HG03060 (cell line): ENCODE results near the gene NRAP.

Experiments
- ATAC-seq: cut with Tn5 transposase; IDR thresholded peaks from one replicate; pipeline ENCODE4 v1.9.1; 2021; ENCODE audit warnings: low read depth, moderate number of reproducible peaks; ENCODE audit not compliant: unreplicated experiment

Gene NRAP, protein sequence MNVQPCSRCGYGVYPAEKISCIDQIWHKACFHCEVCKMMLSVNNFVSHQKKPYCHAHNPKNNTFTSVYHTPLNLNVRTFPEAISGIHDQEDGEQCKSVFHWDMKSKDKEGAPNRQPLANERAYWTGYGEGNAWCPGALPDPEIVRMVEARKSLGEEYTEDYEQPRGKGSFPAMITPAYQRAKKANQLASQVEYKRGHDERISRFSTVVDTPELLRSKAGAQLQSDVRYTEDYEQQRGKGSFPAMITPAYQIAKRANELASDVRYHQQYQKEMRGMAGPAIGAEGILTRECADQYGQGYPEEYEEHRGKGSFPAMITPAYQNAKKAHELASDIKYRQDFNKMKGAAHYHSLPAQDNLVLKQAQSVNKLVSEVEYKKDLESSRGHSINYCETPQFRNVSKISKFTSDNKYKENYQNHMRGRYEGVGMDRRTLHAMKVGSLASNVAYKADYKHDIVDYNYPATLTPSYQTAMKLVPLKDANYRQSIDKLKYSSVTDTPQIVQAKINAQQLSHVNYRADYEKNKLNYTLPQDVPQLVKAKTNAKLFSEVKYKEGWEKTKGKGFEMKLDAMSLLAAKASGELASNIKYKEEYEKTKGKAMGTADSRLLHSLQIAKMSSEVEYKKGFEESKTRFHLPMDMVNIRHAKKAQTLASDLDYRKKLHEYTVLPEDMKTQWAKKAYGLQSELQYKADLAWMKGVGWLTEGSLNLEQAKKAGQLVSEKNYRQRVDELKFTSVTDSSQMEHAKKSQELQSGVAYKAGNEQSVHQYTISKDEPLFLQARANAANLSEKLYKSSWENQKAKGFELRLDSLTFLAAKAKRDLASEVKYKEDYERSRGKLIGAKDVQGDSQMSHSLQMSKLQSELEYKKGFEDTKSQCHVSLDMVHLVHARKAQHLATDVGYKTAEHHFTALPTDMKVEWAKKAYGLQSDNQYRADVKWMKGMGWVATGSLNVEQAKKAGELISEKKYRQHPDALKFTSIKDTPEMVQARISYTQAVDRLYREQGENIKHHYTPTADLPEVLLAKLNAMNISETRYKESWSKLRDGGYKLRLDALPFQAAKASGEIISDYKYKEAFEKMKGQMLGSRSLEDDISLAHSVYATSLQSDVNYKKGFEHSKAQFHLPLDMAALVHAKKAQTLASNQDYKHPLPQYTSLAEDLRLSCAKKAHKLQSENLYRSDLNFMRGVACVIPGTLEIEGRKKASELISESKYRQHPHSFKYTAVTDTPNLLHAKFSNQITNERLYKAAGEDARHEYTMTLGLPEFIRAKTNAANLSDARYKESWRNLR (N-terminal part only)

DNA sequence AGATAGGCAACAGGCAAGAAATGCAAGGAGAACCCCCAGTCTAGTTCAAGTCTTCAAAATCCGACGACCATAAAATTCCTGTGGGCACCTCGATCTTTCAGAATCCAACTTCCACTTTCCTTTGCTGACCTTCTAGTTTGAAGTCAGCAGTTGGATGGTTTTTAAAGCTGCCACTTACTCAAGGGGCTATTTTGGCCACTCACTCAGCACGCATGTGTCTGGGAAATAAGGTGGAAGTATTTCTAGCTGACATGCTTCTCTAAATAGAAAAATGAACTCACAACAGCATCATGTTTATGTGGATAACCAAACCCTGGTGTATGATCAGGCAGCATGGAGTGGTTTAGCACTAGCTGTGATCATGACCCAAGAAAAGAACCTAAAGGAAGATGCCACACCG lies at the start of gene NRAP:
Gene NRAP, minus strand, starts transcription at position 134 of the 400 bp plus-strand sequence. CDS start 159 bp downstream, outside the sequence.
- ATAC-seq: no peak

- no peak for ATAC-seq
These were observed 49.8 kb upstream of the NRAP start for GRCh38 chr10:113713640-113713982.

GRCh38 chr10:113712755-113713639 lies 49.2 kb upstream of the NRAP start:
- no peak for ATAC-seq

GRCh38 chr10:113712024-113712423 lies 48.2 kb upstream of the NRAP start:
- no peak for ATAC-seq

DNA sequence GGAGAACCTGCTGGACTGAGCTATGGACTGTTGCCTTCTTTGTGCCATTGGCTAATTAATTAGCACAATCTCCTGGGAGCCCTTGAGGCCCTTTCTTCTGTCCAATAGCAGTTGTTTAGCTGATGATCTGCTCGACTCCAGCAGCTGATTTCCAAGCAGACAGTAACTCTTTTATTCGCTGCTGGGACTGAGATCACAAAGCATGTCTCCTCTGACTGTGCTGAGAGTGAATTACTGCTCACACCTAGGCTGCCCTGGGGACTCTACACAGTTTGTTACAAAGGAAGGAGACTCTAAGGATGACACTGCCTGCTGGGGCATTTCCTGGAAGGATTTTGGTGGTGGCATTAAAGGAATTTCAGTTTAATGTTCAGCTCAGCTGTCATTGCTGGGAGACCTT lies 47.3 kb upstream of the NRAP start:
- no peak for ATAC-seq

DNA sequence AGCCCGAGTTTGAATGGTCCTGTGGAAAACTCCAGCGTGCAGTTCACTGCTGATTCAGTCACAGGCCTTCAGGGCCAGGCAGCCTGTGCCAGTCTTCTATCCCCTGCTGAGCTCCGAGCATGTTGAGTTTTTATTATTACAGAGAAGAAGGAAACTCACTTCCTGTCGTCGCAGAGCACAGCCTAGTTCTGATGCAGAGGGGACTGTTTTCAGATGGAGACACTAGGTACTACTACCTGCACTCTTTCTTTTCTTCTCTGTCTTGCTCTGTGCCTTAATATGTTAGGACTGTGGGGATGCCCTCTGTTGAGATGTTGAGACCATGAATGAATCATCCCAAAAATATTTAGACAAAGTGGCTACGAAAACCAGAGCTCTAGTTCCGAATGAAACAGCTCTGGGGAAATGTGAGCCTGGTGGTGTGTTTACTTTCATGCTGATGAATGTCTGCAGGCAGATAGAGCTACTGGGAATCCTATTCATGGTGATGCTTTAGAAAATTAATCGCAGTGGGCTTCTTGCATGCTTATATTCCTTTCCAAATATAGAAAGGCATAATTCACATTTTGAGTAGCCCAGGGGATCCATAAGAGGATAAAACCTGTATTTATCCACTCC lies 45.5 kb upstream of the NRAP start:
- ATAC-seq: no peak

GRCh38 chr10:113708640-113709039 lies 44.8 kb upstream of the NRAP start:
- no peak for ATAC-seq

DNA sequence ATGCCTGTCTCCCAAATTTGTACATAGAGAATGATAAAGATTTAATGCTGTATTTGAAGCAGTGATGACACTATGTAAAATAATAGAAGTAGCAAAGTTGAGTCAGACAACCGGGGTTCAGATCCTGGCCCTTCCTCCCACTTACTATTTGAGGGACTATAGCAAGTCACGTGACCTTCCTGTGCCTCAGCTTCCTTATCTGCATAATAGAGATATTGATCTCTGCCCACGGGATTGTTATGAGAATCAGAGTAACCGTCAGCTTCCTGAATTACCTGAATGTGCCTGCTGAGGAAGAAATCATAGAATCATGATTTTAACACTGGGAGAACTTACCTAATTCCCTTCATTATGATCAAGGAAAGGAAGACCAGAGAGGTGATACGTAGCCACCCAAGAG lies 42.8 kb upstream of the NRAP start:
- no peak for ATAC-seq

GRCh38 chr10:113705344-113705652 lies 41.5 kb upstream of the NRAP start:
- ATAC-seq: no peak

GRCh38 chr10:113704637-113705343 lies 40.9 kb upstream of the NRAP start:
- ATAC-seq: no peak

DNA sequence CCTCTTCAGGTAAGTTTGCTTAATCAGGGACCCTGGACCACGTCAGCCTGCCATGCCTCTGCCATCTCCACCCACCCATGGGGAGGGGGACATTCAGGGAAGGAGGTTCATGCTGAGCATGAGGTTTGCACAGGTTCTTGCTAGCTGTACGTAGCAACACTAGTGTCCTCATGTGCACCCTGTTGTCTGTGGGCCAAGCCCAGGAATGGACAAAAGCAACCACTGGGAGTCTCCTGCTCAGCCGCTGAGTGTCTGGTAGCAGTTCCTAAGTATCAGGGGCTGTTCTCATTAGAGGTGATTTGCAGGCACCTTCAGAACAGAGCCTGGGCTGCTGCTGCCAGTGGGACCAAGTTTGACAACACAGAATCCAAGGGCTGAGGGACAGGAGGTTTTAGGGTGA lies 33.8 kb upstream of the NRAP start:
- ATAC-seq: no peak

DNA sequence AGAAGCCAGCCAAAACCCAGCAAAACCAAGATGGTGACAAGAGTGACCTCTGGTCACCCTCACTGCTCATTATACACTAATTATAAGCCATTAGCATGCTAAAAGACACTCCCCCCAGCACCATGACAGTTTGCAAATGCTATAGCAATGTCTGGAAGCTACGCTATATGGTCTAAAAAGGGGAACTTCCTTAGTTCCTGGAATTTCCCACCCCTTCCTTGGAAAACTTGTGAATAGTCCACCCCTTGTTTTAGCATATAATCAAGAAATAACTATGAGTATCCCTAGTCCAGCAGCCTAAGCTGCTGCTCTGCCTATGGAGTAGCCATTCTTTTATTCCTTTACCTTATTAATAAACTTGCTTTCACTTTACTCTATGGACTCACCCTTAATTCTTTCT lies 31.9 kb upstream of the NRAP start:
- no peak for ATAC-seq

- ATAC-seq: no peak
These were observed 29.5 kb upstream of the NRAP start for GRCh38 chr10:113693348-113693747.

GRCh38 chr10:113692271-113692670 lies 28.4 kb upstream of the NRAP start:
- ATAC-seq: no peak

GRCh38 chr10:113691381-113691780 lies 27.5 kb upstream of the NRAP start:
- no peak for ATAC-seq

- no peak for ATAC-seq
These were observed 26.9 kb upstream of the NRAP start for GRCh38 chr10:113690749-113691148.

GRCh38 chr10:113689574-113689973 lies 25.7 kb upstream of the NRAP start:
- ATAC-seq: no peak

DNA sequence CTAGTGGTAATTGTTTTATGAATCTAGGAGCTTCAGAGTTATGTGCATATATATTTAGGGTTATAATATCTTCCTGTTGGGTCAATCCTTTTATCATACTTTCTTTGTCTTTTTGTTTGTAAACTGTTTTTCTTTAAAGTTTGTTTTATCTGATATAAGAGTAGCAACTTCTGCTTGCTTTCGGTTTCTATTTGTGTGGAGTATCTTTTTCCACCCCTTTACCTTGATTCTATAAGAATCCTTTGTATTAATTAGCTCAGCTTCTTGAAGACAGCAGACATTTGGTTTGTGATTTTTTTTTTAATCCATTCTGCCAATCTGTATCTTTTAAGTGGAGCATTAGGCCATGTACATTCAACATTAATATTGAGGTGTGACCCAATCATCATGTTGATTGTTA lies 25.2 kb upstream of the NRAP start:
- no peak for ATAC-seq

DNA sequence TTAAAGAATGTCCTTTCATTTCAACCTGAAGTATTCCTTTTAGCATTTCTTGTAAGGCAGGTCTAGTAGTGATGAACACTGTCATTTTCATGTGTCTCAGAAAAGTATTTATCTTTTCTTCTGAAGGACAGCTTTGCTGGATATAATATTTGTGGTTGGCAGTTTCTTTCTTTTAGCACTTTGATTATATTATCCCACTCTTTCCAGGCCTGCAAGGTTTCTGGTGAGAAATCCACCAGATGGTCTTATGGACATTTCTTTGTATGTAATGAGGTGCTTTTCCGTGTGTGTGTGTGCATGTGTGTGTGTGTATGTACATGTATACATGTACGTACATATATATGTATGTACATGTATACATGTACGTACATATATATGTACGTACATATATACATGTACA lies 23.2 kb upstream of the NRAP start:
- no peak for ATAC-seq
